HuH-7.5 (cell line): ENCODE measurements around the gene AQP7.
"Not testable (repeated sequence)": the region's sequence is repeated elsewhere in the genome, so short reads cannot be mapped to it uniquely, and the experiment has no call there.

Experiments
- DNase-seq: peaks from one replicate; pipeline ENCODE4 v3.0.0; 2011; ENCODE audit warnings: low spot score

The AQP7 gene

GRCh38 chr9:33374634-33375237 lies 27.6 kb downstream of the AQP7 start:
- DNase-seq: peak; percentile 64

GRCh38 chr9:33374190-33374589 lies 28.2 kb downstream of the AQP7 start:
- DNase-seq: no peak

GRCh38 chr9:33372900-33373299 lies 29.5 kb downstream of the AQP7 start:
- no peak for DNase-seq

- DNase-seq: no peak
These were observed 35.3 kb downstream of the AQP7 start for GRCh38 chr9:33366979-33367480.

DNA sequence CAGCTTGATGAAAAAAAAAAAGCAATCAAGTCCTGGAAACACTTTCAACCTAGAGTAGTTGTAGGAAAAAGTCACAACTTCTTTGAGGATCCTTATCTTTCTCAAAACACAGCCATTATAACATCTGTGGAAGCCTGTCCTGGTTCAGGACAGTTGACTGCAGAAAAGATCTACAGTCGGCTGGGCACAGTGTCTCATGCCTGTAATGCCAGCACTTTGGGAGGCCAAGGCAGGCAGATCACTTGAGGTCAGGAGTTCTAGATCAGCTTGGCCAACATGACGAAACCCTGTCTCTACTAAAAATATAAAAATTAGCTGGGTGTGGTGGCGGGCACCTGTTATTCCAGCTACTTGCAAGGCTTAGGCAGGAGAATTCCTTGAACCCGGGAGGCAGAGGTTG lies 37.6 kb downstream of the AQP7 start:
- DNase-seq: not testable (repeated sequence)

GRCh38 chr9:33364127-33364526 lies 38.2 kb downstream of the AQP7 start:
- no peak for DNase-seq

DNA sequence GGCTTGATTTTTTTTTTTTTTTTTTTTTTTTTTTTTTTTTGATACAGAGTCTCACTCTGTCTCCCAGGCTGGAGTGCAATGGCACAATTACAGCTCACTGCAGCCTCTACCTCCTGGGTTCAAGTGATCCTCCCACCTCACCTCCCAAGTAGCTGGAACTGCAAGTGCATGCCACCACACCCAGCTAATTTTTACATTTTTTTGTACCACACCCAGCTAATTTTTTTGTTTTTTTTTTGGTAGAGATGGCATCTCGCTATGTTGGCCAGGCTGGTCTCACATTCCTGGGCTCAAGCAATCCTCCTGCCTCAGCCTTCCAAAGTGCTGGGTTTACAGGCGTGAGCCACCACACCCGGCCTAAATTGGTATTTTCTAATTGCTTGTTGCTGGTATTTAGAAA lies 43.7 kb downstream of the AQP7 start:
- not testable (repeated sequence) for DNase-seq

DNA sequence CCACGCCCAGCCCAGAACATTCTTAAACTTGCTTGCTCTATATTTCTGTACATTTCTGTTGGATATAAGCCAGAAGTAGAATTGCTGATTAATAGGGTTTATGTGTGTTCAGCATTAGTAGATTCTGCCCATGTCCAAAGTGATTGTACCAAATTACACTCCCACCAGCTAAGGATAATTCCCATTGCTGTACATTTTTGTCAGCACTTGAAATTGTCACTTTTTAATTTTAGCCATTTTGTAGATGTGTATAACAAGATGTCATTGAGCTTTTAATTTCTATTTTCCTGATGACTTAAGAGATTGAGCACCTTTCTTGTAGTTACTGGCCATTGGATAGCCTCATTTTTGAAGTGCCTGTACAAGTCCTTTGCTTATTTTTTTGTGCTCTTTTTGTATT lies 46.4 kb downstream of the AQP7 start:
- DNase-seq: no peak

- DNase-seq: no peak
These were observed 47.6 kb downstream of the AQP7 start for GRCh38 chr9:33354651-33355211.

DNA sequence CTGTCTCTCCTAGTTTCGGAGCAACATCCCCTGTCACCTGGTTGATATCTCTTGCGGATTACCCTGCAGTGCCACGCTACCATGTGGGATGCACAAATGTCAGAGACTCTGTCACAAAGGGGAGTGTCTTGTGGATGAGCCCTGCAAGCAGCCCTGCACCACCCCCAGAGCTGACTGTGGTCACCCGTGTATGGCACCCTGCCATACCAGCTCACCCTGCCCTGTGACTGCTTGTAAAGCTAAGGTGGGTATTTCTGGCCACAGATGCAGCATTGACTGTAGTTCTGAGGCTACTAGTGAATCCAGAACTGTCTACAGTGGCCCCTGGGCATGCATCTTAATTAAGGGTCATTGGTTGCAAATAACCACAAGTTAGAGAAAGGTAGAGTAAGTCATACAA lies 50.8 kb downstream of the AQP7 start:
- DNase-seq: no peak

- no peak for DNase-seq
These were observed 52.1 kb downstream of the AQP7 start for GRCh38 chr9:33350310-33350709.

DNA sequence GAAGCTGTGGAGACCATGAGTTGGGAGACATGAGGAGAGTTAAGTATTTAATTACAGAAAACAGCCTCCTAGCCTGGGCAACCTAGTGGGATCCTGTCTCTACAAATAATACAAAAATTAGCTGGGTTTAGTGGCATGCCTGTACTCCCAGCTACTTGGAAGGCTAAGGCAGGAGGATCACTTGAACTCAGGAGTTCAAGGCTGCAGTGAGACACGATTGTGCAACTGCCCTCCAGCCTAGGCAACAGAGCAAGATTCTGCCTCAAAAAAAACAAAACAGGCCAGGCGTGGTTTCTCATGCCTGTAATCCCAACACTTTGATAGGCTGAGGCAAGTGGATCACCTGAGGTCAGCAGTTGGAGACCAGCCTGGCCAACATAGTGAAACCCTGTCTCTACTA lies 52.6 kb downstream of the AQP7 start:
- no peak for DNase-seq

- DNase-seq: no peak
These were observed 53.4 kb downstream of the AQP7 start for GRCh38 chr9:33348998-33349397.

GRCh38 chr9:33346564-33346963 lies 55.8 kb downstream of the AQP7 start:
- no peak for DNase-seq

DNA sequence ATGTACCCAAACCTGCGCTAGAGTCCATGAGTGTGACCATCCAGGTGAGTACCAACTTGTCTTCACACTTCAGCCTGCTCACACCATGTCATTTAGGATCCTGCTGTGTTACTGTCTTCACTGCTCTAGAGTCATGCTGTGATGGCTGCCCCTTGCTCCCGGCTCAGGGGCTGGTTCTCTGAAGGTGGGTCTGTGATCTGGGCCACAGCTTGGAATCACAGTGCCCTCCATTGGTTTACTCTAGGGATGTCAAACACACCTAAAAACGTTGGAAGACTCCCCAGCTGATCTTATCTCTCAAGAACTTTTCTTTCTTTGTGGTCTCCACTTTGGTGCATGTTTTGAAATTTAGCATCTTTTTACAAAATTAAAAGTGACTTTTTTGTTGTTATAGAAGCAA lies 58.2 kb downstream of the AQP7 start:
- DNase-seq: no peak

GRCh38 chr9:33341182-33341581 lies 61.2 kb downstream of the AQP7 start:
- no peak for DNase-seq

DNA sequence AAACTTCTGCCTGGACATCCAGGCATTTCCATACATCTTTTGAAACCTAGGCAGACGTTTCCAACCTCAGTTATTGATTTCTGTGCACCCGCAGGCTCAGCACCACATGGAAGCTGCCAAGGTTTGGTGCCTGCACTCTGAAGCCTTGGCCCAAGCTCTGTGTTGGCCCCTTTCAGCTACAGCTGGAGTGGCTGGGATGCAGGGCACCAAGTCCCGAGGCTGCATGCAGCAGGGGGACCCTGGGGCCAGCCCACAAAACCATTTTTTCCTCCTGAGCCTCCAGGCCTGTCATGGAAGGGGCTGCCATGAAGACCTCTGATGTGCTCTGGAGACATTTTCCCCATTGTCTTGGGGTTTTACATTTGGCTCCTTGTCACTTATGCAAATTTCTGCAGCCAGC lies 62.2 kb downstream of the AQP7 start:
- no peak for DNase-seq
